Measurements from ENCODE around the gene SUGP1. TPM values are rescaled to one million over a fixed set of nuclear protein-coding genes. Genes with fewer than 3 reads are reported as not detected.

Gene SUGP1
- total RNA-seq, 4 donors from 2014 or later, result 22.8 to 31.2 (median 24.8) TPM

- DNase-seq (ENCODE audit: low spot score) (no peak), ATAC-seq (ENCODE audit: low FRiP score) (no peak)
- TF ChIP-seq, protein P1, sequence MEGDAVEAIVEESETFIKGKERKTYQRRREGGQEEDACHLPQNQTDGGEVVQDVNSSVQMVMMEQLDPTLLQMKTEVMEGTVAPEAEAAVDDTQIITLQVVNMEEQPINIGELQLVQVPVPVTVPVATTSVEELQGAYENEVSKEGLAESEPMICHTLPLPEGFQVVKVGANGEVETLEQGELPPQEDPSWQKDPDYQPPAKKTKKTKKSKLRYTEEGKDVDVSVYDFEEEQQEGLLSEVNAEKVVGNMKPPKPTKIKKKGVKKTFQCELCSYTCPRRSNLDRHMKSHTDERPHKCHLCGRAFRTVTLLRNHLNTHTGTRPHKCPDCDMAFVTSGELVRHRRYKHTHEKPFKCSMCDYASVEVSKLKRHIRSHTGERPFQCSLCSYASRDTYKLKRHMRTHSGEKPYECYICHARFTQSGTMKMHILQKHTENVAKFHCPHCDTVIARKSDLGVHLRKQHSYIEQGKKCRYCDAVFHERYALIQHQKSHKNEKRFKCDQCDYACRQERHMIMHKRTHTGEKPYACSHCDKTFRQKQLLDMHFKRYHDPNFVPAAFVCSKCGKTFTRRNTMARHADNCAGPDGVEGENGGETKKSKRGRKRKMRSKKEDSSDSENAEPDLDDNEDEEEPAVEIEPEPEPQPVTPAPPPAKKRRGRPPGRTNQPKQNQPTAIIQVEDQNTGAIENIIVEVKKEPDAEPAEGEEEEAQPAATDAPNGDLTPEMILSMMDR (IDR thresholded peaks at IDR 0.05), result no peak
Observed at GRCh38 chr19:19226663-19227062, 93.6 kb downstream of the SUGP1 start.

- DNase-seq (ENCODE audit: low spot score) (no peak), ATAC-seq (ENCODE audit: low FRiP score) (no peak)
- TF ChIP-seq, protein P1 (IDR thresholded peaks at IDR 0.05), result no peak
Observed at GRCh38 chr19:19226204-19226603, 94.1 kb downstream of the SUGP1 start.

Small RNA genes lying within 50 kb of the gene (small RNA-seq; reads per million reads assigned to genes)
- not detected for gene RNU6-1028P

Other genes with a start within 250 kb of the SUGP1 start
- gene TMEM161A, start 182.0 kb downstream of the SUGP1 start, total RNA-seq, result 10 to 100 TPM; 12.0 to 16.8 (median 15.8) TPM
- gene MEF2B, start 150.2 kb downstream of the SUGP1 start, total RNA-seq, result under 1 TPM in 1 of 4 donors, not detected in 3; 0.28 TPM
- gene BORCS8, start 128.4 kb downstream of the SUGP1 start, total RNA-seq, result 10 to 100 TPM; 16.8 to 29.8 (median 19.9) TPM
- gene RFXANK, start 128.3 kb downstream of the SUGP1 start, total RNA-seq, result 10 to 100 TPM; 31.2 to 46.8 (median 42.3) TPM
- 10 to 100 TPM in 3 of 4 donors, 1 to 10 TPM in 1; 7.9 to 22.9 (median 15.7) TPM for gene NR2C2AP, start 117.1 kb downstream of the SUGP1 start, total RNA-seq
- not detected for gene NCAN, start 108.6 kb downstream of the SUGP1 start, total RNA-seq
- under 1 TPM in 2 of 4 donors, not detected in 2; 0.31 to 0.47 TPM for gene TM6SF2, start 47.2 kb downstream of the SUGP1 start, total RNA-seq
- 10 to 100 TPM; 27.6 to 78.5 (median 44.3) TPM for gene MAU2, start 320 bp upstream of the SUGP1 start, total RNA-seq
- gene GATAD2A, start 85.2 kb upstream of the SUGP1 start, total RNA-seq, result 10 to 100 TPM; 25.9 to 80.3 (median 35.9) TPM
- 1 to 10 TPM in 2 of 4 donors, under 1 TPM in 1, not detected in 1; 0.75 to 3.6 (median 1.3) TPM for gene TSSK6, start 195.0 kb upstream of the SUGP1 start, total RNA-seq
- 10 to 100 TPM; 57.4 to 97.2 (median 63.9) TPM for gene NDUFA13, start 195.7 kb upstream of the SUGP1 start, total RNA-seq
- 1 to 10 TPM in 1 of 4 donors, under 1 TPM in 3; 0.75 to 1.1 (median 0.90) TPM for gene YJEFN3, start 208.4 kb upstream of the SUGP1 start, total RNA-seq
- gene CILP2, start 217.8 kb upstream of the SUGP1 start, total RNA-seq, result 1 to 10 TPM in 1 of 4 donors, under 1 TPM in 3; 0.28 to 2.2 (median 0.38) TPM